Mesenchymal stem cell (in vitro differentiated cells and primary cell): ENCODE measurements around the gene IRS1.

Source experiments
- DNase-seq: peaks from one replicate; pipeline ENCODE4 v3.0.0-alpha.2; 2013
- H2AFZ ChIP-seq: one replicate; pipeline ENCODE4 v1.6.1; 2013; ENCODE audit warnings: low read depth, mild to moderate bottlenecking, control low read depth, inconsistent platforms, low read length, moderate library complexity
- H2AK5ac ChIP-seq: 2 replicates; pipeline ENCODE4 v1.6.1; 2013; ENCODE audit warnings: low read length, moderate library complexity, mild to moderate bottlenecking, inconsistent platforms; ENCODE audit not compliant: severe bottlenecking
- H2BK120ac ChIP-seq: one replicate; pipeline ENCODE4 v1.6.1; 2013; ENCODE audit warnings: low read depth, mild to moderate bottlenecking, inconsistent platforms, low read length, moderate library complexity
- H2BK12ac ChIP-seq, 2 experiments: one replicate each; pipeline ENCODE4 v1.6.1; 2013; ENCODE audit warnings: inconsistent platforms in 2 of 2, low read length in 2 of 2, mild to moderate bottlenecking in 2 of 2, moderate library complexity in 2 of 2, control low read depth in 1 of 2
- H2BK15ac ChIP-seq: one replicate; pipeline ENCODE4 v1.6.1; 2013; ENCODE audit warnings: mild to moderate bottlenecking, low read depth, inconsistent platforms; ENCODE audit not compliant: poor library complexity, severe bottlenecking
- H2BK5ac ChIP-seq: 2 replicates; pipeline ENCODE4 v1.6.1; 2013; ENCODE audit warnings: low read depth, mild to moderate bottlenecking, low read length, control low read depth, inconsistent platforms; ENCODE audit not compliant: poor library complexity, severe bottlenecking
- H3K14ac ChIP-seq, 2 experiments: one replicate each; pipeline ENCODE4 v1.6.1; 2013; ENCODE audit warnings: inconsistent platforms in 2 of 2, low read length in 2 of 2, control low read depth in 1 of 2, mild to moderate bottlenecking in 1 of 2, moderate library complexity in 1 of 2
- H3K18ac ChIP-seq, 2 experiments: one replicate each; pipeline ENCODE4 v1.6.1; 2013; ENCODE audit warnings: inconsistent platforms in 2 of 2, low read length in 2 of 2, control low read depth in 1 of 2, low read depth in 1 of 2, mild to moderate bottlenecking in 1 of 2
- H3K23ac ChIP-seq, 2 experiments: one replicate each; pipeline ENCODE4 v1.6.1; 2013; ENCODE audit warnings: inconsistent platforms in 2 of 2, low read length in 2 of 2, mild to moderate bottlenecking in 2 of 2, moderate library complexity in 2 of 2, control low read depth in 1 of 2
- H3K27ac ChIP-seq: 2 replicates; pipeline ENCODE4 v1.5.1; 2013; ENCODE audit warnings: mild to moderate bottlenecking, moderate library complexity, low read length, control low read depth, inconsistent platforms; ENCODE audit not compliant: poor library complexity, severe bottlenecking
- H3K27me3 ChIP-seq, 2 experiments: 2 replicates each; pipeline versions ENCODE4 v1.6.1 to v1.7.0; 2013; ENCODE audit warnings: low read length in 2 of 2, mild to moderate bottlenecking in 2 of 2, moderate library complexity in 2 of 2, control low read depth in 1 of 2, inconsistent platforms in 1 of 2; ENCODE audit not compliant: control insufficient read depth in 1 of 2, insufficient read depth in 1 of 2
- H3K36me3 ChIP-seq, 2 experiments: 2 replicates each; pipeline versions ENCODE4 v1.6.1 to v1.7.0; 2013; ENCODE audit warnings: low read length in 2 of 2, control low read depth in 1 of 2, inconsistent platforms in 1 of 2, low read depth in 1 of 2, mild to moderate bottlenecking in 1 of 2; ENCODE audit not compliant: insufficient read depth in 2 of 2, control insufficient read depth in 1 of 2
- H3K4ac ChIP-seq, 2 experiments: one replicate each; pipeline ENCODE4 v1.6.1; 2013; ENCODE audit warnings: inconsistent platforms in 2 of 2, low read length in 2 of 2, mild to moderate bottlenecking in 2 of 2, moderate library complexity in 2 of 2, control low read depth in 1 of 2, low read depth in 1 of 2
- H3K4me1 ChIP-seq: 2 replicates; pipeline ENCODE4 v1.6.1; 2013; ENCODE audit warnings: low read depth, low read length, control low read depth; ENCODE audit not compliant: control insufficient read depth, insufficient read depth
- H3K4me2 ChIP-seq: 2 replicates; pipeline ENCODE4 v1.6.1; 2013; ENCODE audit warnings: low read length, mild to moderate bottlenecking, inconsistent platforms; ENCODE audit not compliant: poor library complexity, severe bottlenecking
- H3K4me3 ChIP-seq, 2 experiments: 2 replicates each; pipeline versions ENCODE4 v1.5.1 to v1.7.0; 2013; ENCODE audit warnings: low read length in 2 of 2, mild to moderate bottlenecking in 2 of 2, control low read depth in 1 of 2, low read depth in 1 of 2; ENCODE audit not compliant: insufficient read depth in 1 of 2
- H3K79me1 ChIP-seq: replicated peaks from 2 replicates; pipeline ENCODE4 v1.6.1; 2013; ENCODE audit warnings: mild to moderate bottlenecking, control low read depth, low read length, inconsistent platforms; ENCODE audit not compliant: poor library complexity, severe bottlenecking
- H3K9ac ChIP-seq: 2 replicates; pipeline ENCODE4 v1.7.0; 2013; ENCODE audit warnings: mild to moderate bottlenecking, low read length, moderate library complexity
- H3K9me3 ChIP-seq: 2 replicates; pipeline ENCODE4 v1.7.0; 2013; ENCODE audit warnings: mild to moderate bottlenecking, low read length; ENCODE audit not compliant: control insufficient read depth
- H4K8ac ChIP-seq: one replicate; pipeline ENCODE4 v1.6.1; 2013; ENCODE audit warnings: inconsistent platforms, mild to moderate bottlenecking, low read length, moderate library complexity
- H4K91ac ChIP-seq: one replicate; pipeline ENCODE4 v1.6.1; 2013; ENCODE audit warnings: mild to moderate bottlenecking, low read length, inconsistent platforms
- WGBS: methylation state at CpG from one replicate; pipeline ENCODE4 v1.1.7; 2013; ENCODE audit warnings: mixed read lengths; 5-methylcytosine and 5-hydroxymethylcytosine counted together

The IRS1 gene

GRCh38 chr2:226698671-226699070, 100.9 kb downstream of the IRS1 start:
- H3K4ac ChIP-seq, result no peak overlapping the region
- H3K79me1 ChIP-seq, result no peaks in the 10 kb centered on the region
- no peaks in the 10 kb centered on the region for H3K36me3 ChIP-seq
- H2BK120ac ChIP-seq, result no peak overlapping the region
- H3K14ac ChIP-seq, result no peak overlapping the region
- H3K27ac ChIP-seq, result no peak overlapping the region
- no peak overlapping the region for H4K8ac ChIP-seq
- H3K27me3 ChIP-seq, result no peaks in the 10 kb centered on the region
- DNase-seq, result no peak
- no peak overlapping the region for H2BK5ac ChIP-seq
- H3K4me3 ChIP-seq, result no peak overlapping the region
- H3K9me3 ChIP-seq, result no peaks in the 10 kb centered on the region
- no peak overlapping the region for H2BK12ac ChIP-seq
- H3K23ac ChIP-seq, result no peak overlapping the region
- no peak overlapping the region for H4K91ac ChIP-seq
- peak overlapping the region; percentile 20 for H2BK15ac ChIP-seq
- H3K9ac ChIP-seq, result no peak overlapping the region
- H2AK5ac ChIP-seq, result no peak overlapping the region
- no peak overlapping the region for H3K18ac ChIP-seq
- no peak overlapping the region for H2AFZ ChIP-seq
- no peak overlapping the region for H3K4me2 ChIP-seq
- H3K4me1 ChIP-seq, result peaks cover 2% of the 10 kb centered on the region

GRCh38 chr2:226694586-226695284, 104.9 kb downstream of the IRS1 start:
- no peak overlapping the region for H4K91ac ChIP-seq
- H2AFZ ChIP-seq, result no peak overlapping the region
- H3K27ac ChIP-seq, result no peak overlapping the region
- no peak overlapping the region for H2BK12ac ChIP-seq
- WGBS, result 79% methylated on average over 4 of the region's 4 CpGs
- no peak overlapping the region for H4K8ac ChIP-seq
- H3K18ac ChIP-seq, result no peak overlapping the region
- no peak overlapping the region for H3K23ac ChIP-seq
- H3K79me1 ChIP-seq, result no peaks in the 10 kb centered on the region
- no peak overlapping the region for H2BK15ac ChIP-seq
- H3K14ac ChIP-seq, result no peak overlapping the region
- H3K4ac ChIP-seq, result no peak overlapping the region
- H3K27me3 ChIP-seq, result no peaks in the 10 kb centered on the region
- no peak overlapping the region for H3K9ac ChIP-seq
- DNase-seq, result no peak
- H3K4me3 ChIP-seq, result no peak overlapping the region
- H3K36me3 ChIP-seq, result no peaks in the 10 kb centered on the region
- no peak overlapping the region for H3K4me2 ChIP-seq
- H3K9me3 ChIP-seq, result no peaks in the 10 kb centered on the region
- no peak overlapping the region for H2BK120ac ChIP-seq
- peaks cover 6% of the 10 kb centered on the region for H3K4me1 ChIP-seq
- H2BK5ac ChIP-seq, result no peak overlapping the region
- H2AK5ac ChIP-seq, result no peak overlapping the region

- Histone ChIP-seq H3K4me1 (peaks cover 6% of the 10 kb centered on the region), H3K4ac (no peak overlapping the region), H3K79me1 (no peaks in the 10 kb centered on the region), H2BK5ac (no peak overlapping the region), H3K18ac (no peak overlapping the region), H3K9me3 (no peaks in the 10 kb centered on the region), H3K4me3 (no peak overlapping the region), H2BK15ac (no peak overlapping the region), H4K8ac (no peak overlapping the region), H2BK12ac (no peak overlapping the region), H3K36me3 (no peaks in the 10 kb centered on the region), H3K4me2 (no peak overlapping the region), H2AFZ (no peak overlapping the region), H3K27me3 (no peaks in the 10 kb centered on the region), H4K91ac (no peak overlapping the region), H2AK5ac (no peak overlapping the region), H2BK120ac (no peak overlapping the region), H3K27ac (no peak overlapping the region), H3K9ac (no peak overlapping the region), H3K14ac (no peak overlapping the region), H3K23ac (no peak overlapping the region)
- 80% methylated on average over 3 of the region's 4 CpGs for WGBS
- no peak for DNase-seq
Measured at GRCh38 chr2:226694149-226694548, 105.5 kb downstream of the IRS1 start.

GRCh38 chr2:226693521-226693920, 106.1 kb downstream of the IRS1 start:
- Histone ChIP-seq H3K18ac (no peak overlapping the region), H2AFZ (no peak overlapping the region), H2BK5ac (no peak overlapping the region), H3K79me1 (no peaks in the 10 kb centered on the region), H2BK12ac (peak overlapping the region; percentile 54 to 84), H3K27me3 (no peaks in the 10 kb centered on the region), H3K36me3 (no peaks in the 10 kb centered on the region), H3K4me1 (peaks cover 6% of the 10 kb centered on the region), H3K4me3 (no peak overlapping the region), H3K4me2 (no peak overlapping the region), H3K23ac (no peak overlapping the region), H2BK15ac (no peak overlapping the region), H4K8ac (no peak overlapping the region), H3K14ac (no peak overlapping the region), H3K9me3 (no peaks in the 10 kb centered on the region), H2BK120ac (no peak overlapping the region), H4K91ac (no peak overlapping the region), H3K27ac (no peak overlapping the region), H3K4ac (peak overlapping the region in 1 of 2 experiments; percentile 75), H3K9ac (no peak overlapping the region), H2AK5ac (peak overlapping the region; percentile 48)
- 63% methylated on average over 4 of the region's 4 CpGs for WGBS
- no peak for DNase-seq
